Measurements from ENCODE around the gene NEK4.
"Not testable (repeated sequence)": the region's sequence is repeated elsewhere in the genome, so short reads cannot be mapped to it uniquely, and the experiment has no call there.

NEK4 gene

DNA sequence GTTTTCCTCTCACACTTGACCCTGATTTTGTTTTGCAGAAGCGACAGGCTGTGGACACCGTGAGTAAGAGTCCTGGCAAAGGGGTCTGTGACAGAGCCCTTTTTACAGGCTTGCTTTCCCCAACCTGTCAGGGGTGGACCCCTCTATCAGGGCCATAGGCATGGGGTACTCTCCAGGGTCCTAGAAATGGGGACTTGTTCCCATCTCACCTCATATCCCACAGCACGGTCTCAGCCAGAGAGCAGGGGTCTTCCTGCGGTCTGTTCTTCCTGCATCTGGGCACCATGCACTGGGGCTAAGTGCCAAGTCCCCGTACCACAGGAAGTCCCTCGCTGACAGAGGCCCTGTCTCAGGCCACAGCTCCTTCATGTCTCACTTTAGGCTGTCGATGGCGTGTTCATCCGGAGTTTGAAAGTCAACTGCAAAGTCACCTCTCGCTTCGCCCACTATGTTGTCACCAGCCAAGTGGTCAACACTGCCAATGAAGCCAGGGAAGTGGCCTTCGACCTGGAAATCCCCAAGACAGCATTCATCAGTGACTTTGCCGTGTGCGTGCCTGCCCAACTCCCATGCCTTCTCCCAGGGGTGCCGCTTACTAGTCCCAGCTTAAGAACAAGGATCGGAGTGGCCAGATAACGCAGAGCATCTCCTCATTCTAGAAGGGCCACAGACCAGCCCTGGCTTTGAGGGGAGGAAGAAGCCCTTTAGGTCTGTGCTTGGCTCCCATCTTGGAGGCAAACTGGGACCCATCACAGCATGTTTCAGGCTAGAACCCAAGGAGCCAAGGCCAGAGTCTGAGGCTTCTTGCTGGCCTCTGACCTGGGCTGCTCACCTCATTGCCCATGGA is 7.4 kb upstream of the NEK4 start:
- no peak for DNase-seq (ENCODE audit: low spot score)

DNA sequence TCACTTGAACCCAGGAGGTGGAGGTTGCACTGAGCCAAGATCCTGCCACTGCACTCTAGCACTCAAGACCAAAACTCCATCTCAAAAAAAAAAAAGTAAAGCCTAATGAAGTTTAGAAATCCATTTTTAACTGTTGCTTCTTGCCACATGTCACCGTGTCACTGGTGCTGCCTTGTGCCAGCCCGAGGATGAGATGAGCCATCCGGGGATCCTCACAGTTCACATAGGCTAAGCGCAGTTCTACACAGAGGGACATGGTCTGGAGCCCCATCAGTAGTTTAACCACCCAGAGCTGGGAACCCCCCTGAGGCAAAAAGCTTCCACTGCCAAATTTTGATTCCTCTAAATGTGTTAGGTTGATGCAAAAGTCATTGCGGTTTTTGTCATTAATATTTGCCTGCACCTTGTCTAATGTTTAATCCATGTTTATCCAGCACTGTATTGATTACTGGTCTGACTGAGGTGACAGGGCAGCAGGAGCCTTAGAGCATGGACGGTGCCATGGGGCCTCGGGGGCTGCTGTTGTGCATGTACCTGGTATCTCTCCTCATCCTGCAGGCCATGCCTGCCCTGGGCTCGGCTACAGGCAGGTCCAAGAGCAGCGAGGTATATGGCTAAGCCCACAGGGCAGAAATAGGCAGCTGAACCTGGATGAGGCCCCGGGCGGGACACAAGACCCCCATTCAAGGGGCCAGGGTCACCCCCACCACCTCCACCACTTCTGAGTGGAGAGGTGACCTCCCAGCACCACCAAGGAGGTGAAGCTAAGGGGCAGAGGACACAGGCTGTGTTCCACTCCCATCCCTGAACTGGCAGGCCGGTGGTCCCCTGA is 6.6 kb upstream of the NEK4 start, which contains the start of gene ITIH1:
ITIH1 (plus strand) TSS at position 473 of the 832 bp plus-strand sequence; CDS start at position 490, 17 bp downstream.
- DNase-seq (ENCODE audit: low spot score), result no peak

DNA sequence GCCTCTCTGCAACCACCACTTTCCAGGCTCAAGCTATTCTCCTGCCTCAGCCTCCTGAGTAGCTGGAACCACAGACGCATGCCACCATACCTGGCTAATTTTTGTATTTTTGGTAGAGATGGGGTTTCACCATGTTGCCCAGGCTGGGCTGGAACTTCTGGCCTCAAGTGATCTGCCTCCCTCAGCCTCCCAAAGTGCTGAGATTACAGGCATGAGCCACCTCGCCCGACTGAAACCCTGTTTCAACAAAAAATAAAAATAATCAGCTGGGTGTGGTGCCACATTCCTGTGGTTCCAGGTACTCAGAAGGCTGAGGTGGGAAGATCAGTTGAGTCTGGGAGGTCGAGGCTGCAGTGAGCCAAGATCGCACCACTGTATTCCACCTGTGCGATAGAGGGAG is 5.7 kb upstream of the NEK4 start:
- DNase-seq (ENCODE audit: low spot score), result not testable (repeated sequence)

DNA sequence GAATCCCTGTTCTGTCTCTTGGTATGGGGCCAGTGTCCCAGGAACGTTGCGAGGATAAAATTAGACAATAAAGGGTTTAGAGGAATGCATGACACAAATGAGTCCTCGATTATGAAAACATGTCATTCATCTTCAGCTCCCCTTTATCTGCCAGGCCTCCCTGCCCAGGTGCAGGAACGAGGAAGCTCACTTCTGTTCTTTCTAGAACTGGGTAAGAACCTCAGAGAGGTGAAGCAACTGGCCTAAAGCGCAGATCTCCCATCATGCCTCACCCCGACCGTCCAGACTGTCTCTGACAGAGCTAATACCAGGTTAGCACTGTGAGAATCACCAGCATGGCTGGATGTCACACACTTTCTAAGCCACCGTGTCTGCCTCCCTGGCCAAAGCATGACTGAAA is 5.1 kb upstream of the NEK4 start:
- no peak for DNase-seq (ENCODE audit: low spot score)

DNA sequence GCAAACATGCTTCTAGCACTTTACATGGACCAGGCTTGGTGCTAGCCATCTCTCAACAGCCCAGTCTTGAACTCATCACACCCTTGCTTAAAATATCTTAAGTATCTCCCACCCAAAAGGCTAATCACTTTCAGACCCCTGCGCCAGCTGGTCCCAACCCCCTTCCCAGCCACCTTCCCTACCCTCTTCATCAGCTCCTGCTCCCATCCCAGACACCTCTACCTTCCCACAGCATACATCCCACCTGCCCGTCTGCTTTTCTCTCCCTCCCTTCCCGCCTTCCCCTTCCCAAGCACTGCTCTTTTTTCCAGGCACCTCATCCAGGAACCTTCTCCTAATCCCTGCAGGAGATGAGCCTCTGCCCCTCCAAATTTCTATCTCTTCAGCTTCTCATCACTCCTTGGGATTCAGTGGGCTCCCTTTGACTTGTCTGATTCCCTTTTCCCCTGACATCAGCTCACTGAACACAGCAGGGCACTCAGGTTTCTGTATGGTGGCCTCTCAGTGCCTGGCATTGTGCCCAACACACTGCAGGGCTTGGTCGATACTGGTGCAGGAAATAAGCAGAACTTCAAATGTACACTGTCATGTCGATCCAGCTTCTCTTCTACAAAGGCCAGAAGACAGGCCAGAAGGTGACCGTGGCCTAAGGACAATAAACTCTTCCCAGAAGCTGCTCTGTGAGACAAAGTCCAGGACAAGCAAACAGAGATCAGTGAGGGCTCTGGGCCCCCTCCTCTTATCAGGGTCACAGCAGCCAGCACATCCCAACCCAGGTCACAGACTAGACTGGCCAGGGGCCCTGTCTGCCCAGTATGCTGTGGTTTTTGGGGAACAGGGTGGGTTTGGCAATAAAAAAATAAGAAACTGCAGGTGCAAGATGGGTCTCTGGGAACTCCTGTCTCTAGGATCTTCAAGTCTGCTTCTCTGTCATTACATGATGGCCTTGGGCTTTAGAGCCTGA is 4.4 kb upstream of the NEK4 start:
- no peak for DNase-seq (ENCODE audit: low spot score)

- DNase-seq (ENCODE audit: low spot score), result no peak
Observed at GRCh38 chr3:52774066-52774713, 3.5 kb upstream of the NEK4 start.

DNA sequence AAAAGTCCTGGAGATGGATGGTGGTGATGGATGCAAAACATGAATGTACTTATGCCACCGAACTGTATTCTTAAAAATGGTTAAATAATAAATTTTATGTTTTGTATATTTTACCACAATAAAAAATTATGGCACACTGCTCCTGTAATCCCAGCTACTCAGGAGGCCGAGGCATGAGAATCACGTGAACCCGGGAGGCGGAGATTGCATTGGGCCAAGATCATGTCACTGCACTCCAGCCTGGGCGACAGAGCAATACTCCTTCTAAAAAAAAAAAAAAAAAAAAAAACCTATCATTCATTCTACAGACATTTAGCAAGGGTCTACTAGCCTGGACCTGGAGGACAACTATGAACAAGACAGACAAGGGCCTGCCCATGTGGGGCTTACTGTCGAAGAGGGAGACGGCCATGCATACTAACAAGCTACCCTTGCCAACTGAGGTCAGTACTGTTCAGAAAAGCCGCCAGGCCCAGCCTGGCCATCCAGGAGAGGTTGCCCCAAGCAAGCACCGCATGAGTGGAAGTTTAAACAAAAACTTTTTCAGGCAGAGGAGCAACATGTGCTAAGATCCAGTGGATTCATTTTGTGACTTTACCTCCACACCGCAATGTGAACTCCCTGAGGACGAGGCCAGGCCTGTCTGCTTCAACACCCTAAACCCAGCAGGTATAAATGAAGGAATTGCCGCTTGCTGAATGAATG is 2.8 kb upstream of the NEK4 start:
- DNase-seq (ENCODE audit: low spot score), result no peak

DNA sequence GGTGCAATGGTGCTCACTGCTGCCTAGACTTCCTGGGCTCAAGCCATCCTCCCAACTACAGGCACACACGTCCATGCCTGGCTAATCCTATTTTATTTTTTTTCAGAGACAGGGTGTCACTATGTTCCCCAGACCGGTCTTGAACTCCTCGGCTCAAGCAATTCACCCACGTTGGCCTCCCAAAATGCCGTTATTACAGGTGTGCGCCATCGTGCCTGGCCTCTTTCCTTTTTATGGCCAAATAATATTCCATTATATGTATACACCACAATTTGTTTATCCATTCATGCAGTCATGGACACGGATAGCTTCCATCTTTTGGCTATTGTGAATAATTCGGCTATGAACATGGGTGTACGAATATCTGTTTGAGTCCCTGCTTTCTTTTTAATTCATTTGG is 962 bp upstream of the NEK4 start:
- no peak for DNase-seq (ENCODE audit: low spot score)

- no peak for DNase-seq (ENCODE audit: low spot score)
Observed at GRCh38 chr3:52771334-52771681, 568 bp upstream of the NEK4 start.

- DNase-seq (ENCODE audit: low spot score), result no peak
Observed at GRCh38 chr3:52769786-52770455, 819 bp downstream of the NEK4 start.

GRCh38 chr3:52763466-52763865 is 7.3 kb downstream of the NEK4 start:
- no peak for DNase-seq (ENCODE audit: low spot score)

GRCh38 chr3:52756141-52756540 is 14.6 kb downstream of the NEK4 start:
- no peak for DNase-seq (ENCODE audit: low spot score)

DNA sequence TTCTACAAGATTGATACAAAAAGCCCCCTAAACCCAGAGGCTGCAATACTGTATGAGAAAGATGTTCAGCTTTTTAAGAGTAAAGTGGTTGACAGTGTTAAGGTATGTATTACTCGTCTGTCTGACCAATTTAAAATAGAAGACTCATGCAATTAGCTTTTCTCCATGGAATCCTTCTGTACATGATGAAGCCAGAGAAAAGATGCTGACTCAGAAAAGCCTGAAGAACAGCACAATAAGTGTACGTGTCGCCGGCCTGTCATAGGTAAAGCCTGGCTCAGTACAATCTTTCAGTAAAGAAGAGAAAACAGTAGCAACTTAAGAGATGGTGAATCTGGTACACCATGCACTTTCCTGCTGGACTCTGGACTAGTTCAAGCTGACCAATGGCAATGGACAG is 16.4 kb downstream of the NEK4 start:
- no peak for DNase-seq (ENCODE audit: low spot score)

DNA sequence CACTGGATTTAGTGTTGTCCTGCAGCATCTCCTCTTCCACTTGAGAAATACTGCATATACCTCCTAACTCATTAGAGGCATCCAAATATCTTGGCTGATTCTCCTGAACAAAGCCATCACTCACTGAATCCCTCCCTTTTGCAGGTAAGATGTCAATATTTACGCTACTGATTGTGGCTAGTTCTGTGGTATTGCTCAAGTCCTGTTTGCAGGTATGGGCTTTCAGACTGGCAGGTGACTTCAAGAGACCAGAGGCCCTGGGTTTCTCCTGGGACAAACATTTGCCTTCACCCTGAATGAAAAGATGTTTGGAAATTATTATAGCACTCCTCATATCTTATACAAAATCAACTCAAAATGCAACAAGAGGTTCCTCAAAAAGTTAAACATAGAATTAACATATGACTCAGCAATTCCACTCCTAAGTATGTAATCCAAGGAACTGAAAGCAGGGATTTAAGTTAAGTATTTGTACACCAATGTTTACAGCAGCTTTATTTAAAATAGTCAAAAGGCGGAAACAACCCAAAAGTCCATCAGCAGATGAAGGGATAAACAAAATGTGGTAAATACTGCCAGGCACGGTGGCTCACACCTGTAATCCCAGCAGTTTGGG is 18.6 kb downstream of the NEK4 start:
- DNase-seq (ENCODE audit: low spot score), result no peak

GRCh38 chr3:52743721-52744120 is 27.0 kb downstream of the NEK4 start:
- no peak for DNase-seq (ENCODE audit: low spot score)

- no peak for DNase-seq (ENCODE audit: low spot score)
Observed at GRCh38 chr3:52743152-52743551, 27.6 kb downstream of the NEK4 start.

DNA sequence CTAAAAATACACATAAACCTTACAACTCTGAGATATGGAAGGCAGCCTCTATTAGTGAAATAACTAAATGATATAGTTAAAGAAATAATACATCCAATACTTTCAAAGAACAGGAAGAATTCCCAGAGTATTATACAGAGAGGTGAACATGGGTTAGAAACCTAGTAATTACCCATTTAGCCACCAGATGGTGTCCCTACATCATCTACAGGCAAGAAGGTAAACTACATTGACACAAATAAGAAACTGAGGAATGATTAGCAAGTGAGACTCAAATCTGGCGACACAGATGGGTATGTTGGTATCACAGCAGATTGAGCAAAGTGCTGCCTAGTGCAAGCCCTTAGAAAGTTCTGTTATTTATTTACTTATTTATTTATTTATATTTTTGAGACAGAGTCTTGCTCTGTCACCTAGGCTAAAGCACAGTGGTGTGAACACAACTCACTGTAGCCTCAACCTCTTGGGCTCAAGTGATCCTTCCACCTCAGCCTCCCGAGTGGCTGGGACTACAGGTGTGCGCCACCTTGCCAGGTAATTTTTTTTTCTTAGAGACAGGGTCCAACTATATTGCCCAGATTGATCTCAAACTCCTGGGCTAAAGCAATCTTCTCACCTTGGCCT is 28.2 kb downstream of the NEK4 start:
- DNase-seq (ENCODE audit: low spot score), result peak; percentile 29

DNA sequence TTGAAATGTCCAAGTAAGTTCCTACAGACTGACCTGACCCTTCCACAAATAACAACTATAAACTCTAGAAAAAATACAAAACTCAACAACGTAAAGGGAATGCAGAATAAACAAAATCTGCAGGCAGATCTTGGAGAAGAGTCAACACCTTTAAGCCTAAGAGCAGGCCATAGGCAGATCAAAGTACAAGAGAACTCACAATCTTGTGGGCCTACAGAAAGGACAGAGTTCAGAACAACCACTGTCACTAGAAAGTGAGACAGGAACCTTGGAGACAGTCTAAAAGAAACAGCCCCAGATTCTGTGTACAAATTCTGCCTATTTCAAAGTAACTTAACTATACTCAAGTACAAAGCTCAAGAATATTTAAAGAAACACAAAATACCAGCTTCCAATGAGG is 31.0 kb downstream of the NEK4 start:
- no peak for DNase-seq (ENCODE audit: low spot score)

DNA sequence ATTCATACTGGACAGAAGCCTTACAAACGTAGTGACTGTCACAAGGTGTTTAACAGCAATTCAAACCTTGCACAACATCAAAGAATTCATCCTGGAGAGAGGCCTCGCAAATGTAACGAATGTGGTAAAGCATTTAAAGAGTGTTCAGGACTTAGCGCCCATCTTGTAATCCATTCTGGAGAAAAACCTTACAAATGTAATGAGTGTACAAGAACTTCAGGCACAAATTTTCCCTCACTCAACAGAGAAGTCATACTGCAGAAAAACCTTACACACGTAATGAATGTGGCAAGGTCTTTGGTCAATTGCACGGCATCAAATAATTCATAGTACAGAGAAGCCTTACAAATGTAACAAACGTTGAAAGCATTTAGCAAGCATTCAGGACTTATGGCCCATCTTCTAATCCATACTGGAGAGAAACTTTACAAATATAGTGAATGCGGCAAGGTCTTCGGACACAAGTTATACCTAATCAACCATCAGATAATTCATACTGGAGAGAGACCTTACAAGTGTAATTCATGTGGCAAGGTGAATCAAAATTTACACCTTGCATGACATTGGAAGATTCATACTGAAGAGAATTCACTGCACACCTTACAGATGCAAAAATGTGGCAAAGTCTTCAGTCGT is 37.4 kb downstream of the NEK4 start:
- no peak for DNase-seq (ENCODE audit: low spot score)
